Amygdala (tissue), 56 donors: ENCODE data around the gene RFC5.
"Not testable (repeated sequence)": the region's sequence is repeated elsewhere in the genome, so short reads cannot be mapped to it uniquely, and the experiment has no call there.

ENCODE experiments used
- DNase-seq, 56 donors: peaks; one replicate each; lab custom pipeline; 2025; lab: John Stamatoyannopoulos, UW

The RFC5 gene, protein sequence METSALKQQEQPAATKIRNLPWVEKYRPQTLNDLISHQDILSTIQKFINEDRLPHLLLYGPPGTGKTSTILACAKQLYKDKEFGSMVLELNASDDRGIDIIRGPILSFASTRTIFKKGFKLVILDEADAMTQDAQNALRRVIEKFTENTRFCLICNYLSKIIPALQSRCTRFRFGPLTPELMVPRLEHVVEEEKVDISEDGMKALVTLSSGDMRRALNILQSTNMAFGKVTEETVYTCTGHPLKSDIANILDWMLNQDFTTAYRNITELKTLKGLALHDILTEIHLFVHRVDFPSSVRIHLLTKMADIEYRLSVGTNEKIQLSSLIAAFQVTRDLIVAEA

DNA sequence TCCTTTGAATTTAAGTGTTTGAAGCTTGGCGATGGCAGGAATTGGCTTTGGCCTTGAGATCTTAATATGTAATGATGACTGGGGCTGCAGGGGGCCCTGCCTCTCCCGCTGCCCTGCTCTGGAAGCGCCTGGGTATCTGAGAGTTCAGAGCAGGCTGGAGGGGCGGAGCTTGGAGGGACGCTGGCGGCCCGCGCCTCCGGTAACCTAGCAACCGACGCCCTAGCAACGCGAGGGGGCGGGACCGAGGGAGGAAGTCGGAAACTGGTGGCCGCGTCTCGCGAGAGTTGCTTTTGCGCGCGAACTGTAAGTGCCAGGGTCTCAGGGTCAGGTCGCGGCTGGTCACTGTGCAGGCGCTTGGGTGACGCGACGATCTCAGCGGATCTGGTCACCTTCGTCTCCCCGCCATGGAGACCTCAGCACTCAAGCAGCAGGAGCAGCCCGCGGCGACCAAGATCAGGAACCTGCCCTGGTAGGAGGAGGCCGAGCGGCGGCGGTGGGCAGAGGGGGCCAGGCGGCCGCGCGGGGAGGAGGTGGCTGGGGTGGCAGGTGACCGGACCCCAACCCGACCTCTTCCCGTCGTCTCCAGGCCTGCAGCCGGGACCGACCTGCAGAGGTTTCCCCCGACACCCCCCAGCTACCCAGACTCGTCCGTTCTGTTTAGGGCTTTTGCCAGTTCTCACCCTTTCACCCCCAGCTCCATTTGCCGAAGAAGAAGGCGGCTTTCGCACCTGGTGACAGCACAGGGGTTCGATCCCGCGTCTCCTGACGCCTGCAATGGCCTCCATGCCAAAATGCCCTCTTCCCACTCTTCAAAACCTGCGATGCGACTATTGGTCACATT is at the start of gene RFC5:
Gene RFC5 (plus strand): TSS at position 280 of the 841 bp plus-strand sequence. CDS start 125 bp downstream, at position 405.
- DNase-seq = peak; percentile 31 to 97 (median 89)

DNA sequence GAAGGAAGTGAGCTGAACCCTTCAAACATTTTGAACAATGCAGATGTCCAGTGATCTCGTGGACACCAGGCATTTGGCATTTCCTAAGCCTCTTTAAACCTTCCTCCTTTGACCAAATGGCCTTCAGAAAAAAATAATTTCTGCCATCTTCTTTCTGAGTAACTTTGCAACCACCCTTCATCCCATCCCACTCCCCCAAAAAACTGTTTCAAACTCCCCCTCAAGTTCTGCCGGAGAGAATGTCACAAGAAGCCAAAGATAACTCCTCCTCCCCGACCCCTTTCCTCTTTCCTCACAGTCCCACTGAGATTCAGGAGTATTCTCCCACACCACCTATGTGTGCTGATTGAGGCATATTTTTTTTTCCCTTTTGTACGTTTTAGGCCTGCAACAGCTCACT is 49.5 kb upstream of the RFC5 start:
- DNase-seq = no peak

DNA sequence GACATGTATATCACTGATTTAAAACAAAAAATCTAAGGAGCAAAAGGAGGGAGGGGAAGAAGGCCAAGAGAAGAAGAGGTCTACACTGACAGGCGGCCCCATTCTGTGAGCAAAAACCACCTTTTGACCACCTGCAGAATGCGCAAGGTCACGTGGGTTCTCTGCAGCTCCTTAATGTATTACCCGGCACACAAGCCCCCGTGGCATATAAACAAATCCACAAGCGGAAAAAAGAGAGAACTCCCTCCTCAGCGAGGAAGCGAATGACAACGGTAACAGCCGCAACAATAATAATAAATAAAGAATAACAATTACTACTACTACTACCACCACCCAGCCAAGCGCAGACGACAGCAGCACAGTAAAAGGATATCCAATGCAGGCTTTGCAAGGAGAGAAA is 49.0 kb upstream of the RFC5 start:
- peak in 5 of 56 donors; percentile 1 to 13 (median 3) for DNase-seq

DNA sequence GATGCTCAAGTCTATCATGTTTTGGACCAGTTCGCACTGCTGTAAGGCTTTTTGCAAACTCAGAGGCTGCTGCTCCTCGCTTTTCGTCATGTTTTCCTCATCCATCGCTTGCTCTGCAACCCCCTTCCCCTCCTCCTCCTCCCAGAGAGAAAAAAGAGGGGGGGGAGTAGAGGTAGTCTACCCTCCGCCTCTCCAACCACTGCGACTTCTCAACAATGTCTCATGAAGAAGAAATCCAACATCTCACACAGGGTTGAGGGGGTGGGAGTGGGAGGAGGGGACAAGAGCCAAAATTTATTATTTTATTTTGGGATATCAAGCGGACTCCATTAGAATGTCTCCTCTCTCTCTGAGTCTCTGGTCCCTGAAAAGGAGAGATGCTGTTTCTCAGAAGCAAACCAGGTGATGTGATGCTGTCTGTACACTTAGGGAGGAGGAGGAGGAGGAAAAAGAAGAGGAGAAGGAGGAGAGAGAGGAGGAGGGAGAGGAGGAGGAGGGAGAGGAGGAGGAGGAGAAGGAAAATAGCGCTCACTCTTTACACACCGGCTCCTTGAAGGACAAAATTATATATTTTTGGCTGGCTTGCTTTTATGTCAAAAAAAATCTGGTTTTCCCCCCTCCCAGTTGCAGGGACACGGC is 48.2 kb upstream of the RFC5 start:
- peak in 6 of 56 donors; percentile 2 to 28 (median 4) for DNase-seq

DNA sequence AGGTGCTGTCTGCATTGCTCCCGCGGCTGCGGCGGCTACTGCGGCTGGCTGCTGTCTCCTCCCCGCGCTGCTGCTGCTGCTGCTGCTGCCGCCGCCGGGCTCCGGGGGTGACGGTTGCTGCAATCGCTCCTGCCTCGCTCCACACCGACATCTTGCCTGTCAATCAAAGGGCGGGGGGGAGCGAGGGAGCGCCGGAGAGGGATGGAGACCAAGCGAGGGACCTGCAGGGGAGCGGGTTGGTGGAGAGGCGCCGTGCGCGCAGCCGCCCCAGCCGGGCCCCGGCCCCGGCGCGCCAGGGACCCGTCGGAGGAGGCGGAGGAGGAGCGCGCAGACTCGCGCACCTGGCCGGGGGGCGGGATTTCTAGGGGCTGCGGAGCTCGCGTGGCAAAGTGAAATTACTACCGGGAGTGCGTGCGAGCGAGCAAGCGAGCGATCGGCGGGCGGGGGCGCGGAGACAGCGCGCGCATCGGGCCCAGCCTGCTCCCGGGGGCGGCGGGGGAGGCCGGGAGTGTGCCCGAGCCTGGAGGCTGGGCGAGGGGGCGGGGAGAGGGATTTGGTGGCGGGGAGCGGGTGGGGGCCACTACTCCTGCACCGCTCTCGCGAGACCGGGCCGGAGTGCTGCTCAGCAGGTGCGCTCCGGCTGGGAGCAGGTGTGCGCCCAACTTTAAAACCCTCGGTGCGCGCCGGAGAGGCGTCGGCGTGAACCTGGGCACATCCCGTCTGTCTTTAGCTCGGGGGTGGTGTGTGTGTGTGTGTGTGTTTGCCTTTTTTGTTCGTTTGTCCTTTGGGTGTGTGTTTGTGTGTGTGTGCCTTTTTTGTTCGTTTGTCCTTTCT is 47.5 kb upstream of the RFC5 start, which contains the start of gene KSR2:
Gene KSR2 (minus strand): TSS at position 165 of the 834 bp plus-strand sequence. CDS start 735 bp downstream, outside the sequence.
- DNase-seq = peak in 47 of 56 donors; percentile 4 to 81 (median 36)

DNA sequence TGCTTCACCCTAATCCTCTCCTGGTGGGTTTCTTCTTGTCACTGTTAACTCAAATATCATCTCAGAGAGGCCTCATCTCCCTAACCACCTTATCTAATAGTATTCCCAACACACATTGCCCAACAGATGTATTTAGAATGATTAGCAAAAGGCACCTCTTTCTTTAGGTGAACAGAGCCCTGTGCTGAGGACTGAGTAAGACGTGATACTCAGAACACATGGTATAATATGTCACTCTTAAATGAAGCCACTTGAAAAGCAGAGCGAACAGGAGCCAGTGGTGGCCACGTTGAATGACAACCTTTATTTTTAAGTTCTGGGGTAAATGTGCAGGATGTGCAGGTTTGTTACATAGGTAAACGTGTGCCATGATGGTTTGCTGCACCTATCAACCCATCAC is 46.2 kb upstream of the RFC5 start:
- DNase-seq = no peak

DNA sequence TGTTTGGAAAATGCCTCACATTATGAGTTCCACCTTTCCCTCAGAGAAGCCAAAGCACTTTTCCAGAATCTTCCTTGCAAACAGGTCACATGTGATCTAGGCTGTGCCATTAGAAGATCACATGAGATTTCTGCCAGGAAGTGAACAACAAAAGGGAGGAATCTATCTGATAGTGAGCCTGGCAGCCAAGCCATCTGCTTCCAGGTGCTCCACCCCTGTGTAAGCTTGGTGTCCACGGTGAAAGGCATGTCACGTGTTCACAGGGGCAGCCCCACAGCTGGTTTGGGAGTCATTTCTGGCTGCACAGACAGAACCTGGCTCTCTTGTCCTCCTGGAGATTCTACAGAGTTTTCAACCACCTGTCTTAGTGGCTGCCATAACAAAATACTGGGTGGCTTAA is 44.2 kb upstream of the RFC5 start:
- no peak for DNase-seq

DNA sequence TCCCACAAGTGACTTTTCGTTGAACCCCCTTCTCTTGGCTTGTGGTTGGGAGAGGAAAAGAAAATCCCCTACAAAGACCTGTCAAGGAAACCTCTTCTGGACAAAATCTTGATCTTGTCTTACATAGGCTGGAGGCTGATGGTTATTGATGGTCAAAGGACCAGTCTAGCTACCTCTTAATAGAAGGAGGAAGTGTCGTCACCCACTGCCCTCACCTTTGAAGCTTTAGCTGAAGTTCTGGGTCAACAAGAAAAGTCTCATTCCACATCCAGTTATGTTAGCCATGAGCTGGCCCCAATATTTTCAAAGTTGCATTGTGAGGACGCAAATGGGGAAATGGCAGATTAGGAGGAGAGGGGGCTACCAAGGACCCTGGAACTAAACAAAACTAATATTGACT is 41.5 kb upstream of the RFC5 start:
- no peak for DNase-seq

DNA sequence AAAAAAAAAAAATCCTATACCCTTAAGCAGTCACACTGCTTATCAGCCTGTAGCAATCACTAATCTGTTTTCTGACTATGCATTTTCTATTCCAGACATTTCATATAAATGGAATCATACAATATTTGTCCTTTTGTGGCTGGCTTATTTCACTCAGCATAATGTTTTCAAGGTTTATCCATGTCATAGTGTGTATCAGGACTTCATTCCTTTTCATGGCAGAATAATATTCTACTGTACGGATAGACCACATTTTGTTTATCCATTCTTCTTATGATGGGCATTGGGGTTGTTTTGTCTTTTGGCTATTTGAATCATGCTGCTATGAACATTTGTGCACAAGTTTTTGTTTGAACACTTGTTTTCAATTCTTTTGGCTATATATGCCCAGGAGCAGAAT is 39.1 kb upstream of the RFC5 start:
- no peak for DNase-seq

DNA sequence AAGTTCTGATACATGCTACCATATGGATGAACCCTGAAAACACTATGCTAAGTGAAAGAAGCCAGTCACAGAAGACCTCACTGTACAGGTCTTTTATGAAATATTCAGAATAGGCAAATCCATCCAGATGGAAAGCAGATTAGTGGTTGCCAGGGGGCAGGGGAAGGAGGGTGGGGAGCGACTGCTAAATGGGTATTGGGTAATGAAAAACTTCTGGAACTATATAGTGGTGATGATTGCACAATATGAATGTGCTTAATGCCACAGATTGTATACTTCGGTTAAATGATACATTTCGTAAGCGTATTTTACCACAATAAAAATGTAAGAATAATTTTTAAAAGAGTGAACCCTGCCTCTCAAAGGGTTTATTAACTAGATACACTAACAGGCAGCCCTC is 35.9 kb upstream of the RFC5 start:
- DNase-seq = no peak

DNA sequence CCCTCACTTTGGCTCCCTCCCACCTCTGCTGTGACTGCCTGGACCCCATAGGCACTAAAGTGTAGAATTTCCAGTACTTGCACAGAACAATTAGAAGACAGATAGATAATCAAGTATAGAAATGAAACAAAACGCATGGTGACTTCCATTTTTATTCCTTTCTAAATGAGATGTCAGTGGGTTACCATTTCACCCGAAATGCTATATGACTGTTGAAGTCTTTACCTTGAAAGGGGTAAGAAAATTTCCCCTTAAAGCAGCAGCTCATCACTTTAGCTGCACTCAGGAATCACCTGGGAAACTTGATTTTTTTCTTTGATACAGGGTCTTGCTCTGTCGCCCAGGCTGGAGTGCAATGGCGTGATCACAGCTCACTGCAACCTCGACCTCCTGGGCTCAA is 35.2 kb upstream of the RFC5 start:
- DNase-seq = no peak

DNA sequence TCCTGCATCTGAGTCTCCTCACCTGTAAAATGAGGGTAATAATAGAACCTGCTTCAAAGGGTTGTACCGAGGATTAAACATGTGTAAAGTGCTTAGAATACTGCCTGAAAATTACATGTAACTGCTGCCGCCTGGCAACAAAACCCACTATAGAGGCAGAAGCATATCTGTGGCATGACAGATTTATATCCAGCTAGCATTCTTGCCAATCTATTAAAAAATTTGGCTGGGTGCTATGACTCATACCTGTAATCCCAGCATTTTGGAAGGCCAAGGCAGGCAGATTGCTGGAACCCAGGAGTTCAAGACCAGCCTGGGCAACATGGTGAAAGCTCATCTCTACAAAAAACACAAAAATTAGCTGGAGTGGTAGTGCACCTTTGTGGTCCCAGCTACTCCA is 31.3 kb upstream of the RFC5 start:
- no peak for DNase-seq

DNA sequence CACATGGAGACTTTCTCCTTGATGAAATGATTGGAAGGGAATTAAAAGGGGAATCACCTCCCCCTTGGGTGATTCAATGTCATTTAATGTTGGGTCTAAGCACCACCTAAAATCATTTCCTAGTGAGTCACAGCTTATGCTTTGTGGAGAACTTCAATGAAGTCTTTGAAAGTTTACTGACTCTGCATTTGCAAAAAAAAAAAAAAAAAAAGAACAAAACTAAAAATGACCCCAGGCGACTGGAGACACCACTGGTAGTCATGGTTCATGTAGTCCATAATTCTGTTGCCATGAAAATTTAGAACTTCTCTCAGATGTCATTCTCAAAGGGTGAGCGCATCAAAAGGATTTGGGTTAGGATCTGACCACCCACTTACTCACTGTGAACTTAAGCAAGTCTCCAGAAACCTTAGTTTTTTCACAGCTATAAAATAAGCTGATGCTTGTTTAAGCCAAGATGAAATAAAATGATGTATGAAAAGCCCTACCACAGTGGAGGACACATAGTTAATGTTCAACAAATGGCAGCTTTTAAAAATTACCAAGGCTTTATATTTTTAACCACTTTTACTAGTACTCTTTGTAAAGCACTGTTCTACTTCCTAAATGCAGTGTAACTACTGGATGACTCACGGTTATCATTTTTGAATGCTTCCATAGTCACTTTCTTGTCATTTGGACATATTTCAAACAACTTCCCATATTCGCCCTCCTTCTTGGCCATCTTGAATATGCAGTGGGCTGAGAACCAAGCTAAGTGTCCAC is 29.6 kb upstream of the RFC5 start:
- no peak for DNase-seq

DNA sequence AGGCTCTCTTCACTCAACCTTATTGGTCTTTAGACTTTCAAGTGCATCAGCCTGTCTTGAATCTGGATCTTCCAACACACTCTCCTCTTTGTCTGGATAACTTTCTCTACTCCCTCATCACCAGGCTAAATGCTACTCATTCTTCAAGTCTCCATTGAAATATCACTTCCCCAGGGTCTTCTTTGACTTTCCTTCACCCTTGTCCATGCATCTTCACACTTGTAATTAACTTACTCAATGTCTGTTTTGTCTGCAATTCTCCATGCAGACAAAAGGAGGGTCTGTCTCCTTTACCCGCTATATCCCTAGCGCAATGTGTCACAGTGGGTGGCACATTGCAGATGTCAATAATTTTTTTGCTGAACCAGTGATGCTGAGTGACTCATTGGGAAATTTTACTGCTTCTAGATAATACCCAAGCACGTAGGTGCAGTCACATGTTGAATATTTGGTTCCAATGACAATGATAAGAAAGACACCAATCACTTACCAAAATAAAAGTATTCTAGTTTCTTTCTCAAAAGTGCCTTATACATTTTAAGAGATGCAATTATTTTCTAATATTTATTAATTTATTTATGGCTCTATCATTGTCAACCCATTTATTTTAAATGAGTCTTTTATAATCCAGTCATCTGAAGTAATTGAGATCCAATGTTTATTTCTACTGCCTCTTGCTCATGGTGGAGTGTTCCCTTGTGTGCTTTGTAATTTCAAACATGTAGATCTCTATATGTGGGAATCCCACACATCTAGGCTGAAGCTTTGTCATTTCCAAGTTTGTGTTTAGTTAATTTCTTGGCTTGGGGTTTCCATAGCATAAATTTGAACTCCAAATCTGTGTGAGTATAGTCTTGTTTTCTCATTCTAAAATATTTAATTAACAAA is 21.7 kb upstream of the RFC5 start:
- DNase-seq = no peak

DNA sequence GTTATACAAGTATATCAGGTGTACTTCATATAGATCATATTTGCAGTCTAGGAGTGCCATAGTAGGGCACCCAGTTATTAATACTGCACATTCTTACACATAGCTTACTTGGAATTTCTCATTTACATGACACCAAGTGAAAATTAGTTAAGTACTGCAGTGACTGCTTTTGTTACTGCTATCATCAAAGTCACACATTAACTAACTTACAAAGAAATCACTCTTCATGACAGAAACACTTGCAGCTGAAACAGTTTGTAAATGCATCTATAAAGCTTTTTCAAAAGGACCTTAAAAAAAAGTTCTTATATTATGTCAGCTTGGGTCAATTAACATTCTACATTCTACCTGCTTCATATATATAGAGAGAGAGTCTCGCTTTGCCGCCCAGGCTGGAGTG is 17.8 kb upstream of the RFC5 start:
- DNase-seq = no peak

DNA sequence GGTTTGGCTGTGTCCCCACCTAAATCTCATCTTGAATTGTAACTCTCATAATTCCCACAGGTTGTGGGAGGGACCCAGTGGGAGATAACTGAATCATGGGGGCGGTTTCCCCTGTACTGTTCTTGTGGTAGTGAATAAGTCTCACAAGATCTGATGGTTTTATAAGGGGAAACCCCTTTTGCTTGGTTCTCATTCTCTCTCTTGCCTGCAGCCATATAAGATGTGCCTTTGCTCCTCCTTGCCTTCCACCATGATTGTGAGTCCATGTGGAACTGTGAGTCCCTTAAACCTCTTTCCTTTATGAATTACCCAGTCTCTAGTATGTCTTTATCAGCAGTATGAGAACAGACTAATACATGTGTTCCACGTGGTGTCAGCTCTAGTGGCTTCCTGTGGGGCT is 16.7 kb upstream of the RFC5 start:
- not testable (repeated sequence) for DNase-seq

DNA sequence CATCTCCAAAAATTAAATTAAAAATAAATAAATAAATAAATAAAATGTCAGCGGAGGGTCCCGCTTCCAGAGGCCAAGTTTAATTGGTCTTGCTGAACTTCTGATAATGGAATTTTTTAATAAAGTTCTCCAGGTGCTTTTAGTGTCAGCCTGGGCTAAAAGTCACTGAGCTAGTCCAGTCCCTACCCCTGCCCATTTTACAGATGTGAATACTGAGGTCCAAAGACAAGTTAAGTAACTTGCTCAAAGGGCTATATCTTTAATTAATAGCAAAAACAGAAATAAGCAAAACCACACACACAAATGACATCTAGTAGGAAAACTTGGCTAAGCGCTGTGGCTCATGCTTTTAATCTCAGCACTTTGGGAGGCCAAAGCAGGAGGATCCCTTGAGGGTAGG is 5.6 kb upstream of the RFC5 start:
- DNase-seq = no peak

DNA sequence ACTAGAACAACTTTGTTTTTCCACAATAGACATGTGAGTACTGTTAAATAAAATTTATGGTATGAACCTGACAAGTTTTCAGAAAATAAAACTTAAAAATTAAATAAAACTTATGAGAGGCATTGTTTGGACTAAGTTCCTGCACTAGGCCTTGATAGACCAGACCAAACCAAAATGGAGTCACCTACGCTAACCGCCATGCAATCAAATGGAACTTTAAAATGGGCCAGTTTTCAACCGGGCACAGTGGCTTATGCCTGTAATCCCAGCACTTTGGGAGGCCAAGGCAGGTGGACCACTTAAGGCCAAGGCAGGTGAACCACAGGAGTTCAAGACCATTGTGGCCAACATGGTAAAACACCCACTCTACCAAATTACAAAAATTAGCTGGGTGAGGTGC is 5.1 kb upstream of the RFC5 start:
- no peak for DNase-seq

DNA sequence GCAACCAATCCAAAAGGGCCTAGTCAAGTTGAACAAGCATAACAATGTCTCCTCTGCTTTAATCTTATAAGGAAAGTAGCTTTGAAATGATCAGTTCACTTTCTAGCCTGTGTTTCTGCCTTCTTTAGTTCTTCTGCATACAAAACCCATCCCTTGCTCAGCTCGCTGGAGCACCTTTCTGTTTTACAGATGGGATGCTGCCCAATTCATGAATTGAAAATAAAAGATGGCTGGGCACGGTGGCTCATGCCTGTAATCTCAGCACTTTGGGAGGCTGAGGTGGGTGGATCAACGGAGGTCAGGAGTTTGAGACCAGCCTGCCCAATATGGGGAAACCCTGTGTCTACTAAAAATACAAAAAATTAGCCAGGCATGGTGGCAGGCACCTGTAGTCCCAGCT is 4.5 kb upstream of the RFC5 start:
- DNase-seq = no peak
